Natural killer cell (primary cell): ENCODE data around the gene CCDC13. TPM values are rescaled to one million over a fixed set of nuclear protein-coding genes. Genes with fewer than 3 reads are reported as not detected.

Experiments used
- ATAC-seq, 3 donors: fragments of 150-1000 bp in 2 of 3; fragments of 200-7000 bp in 1 of 3; cut with Tn5 transposase; 1 replicate in 1 of 3; 2 replicates in 2 of 3; pipeline ENCODE4 v1.10.0; 2021; ENCODE audit warnings: mild to moderate bottlenecking in 2 of 3, moderate library complexity in 2 of 3
- DNase-seq, 2 donors: peaks; one replicate each; pipeline versions ENCODE4 v3.0.0 to v3.0.0-alpha.2; 2013 to 2021; ENCODE audit warnings: mixed read lengths in 1 of 2
- H3K27ac ChIP-seq: one replicate; pipeline ENCODE4 v1.5.1; 2013; ENCODE audit warnings: mild to moderate bottlenecking, low read length
- H3K27me3 ChIP-seq: one replicate; pipeline ENCODE4 v1.6.1; 2013; ENCODE audit warnings: low read length; ENCODE audit not compliant: control insufficient read depth, insufficient read depth
- H3K36me3 ChIP-seq: one replicate; pipeline ENCODE4 v1.6.1; 2013; ENCODE audit warnings: low read length; ENCODE audit not compliant: control insufficient read depth, insufficient read depth
- H3K4me1 ChIP-seq: one replicate; pipeline ENCODE4 v1.6.1; 2013; ENCODE audit warnings: low read length; ENCODE audit not compliant: control insufficient read depth, insufficient read depth
- H3K4me3 ChIP-seq: one replicate; pipeline ENCODE4 v1.5.1; 2013; ENCODE audit warnings: low read length
- H3K9me3 ChIP-seq: one replicate; pipeline ENCODE4 v1.6.1; 2013; ENCODE audit warnings: low read length; ENCODE audit not compliant: control insufficient read depth, insufficient read depth
- H3K27ac Mint-ChIP-seq, 2 donors: one replicate each; pipeline ENCODE4 v1.8.0; 2022; ENCODE audit warnings: mild to moderate bottlenecking in 2 of 2, mixed read lengths in 2 of 2, moderate library complexity in 1 of 2
- H3K27me3 Mint-ChIP-seq, 2 donors: one replicate each; pipeline ENCODE4 v1.8.0; 2022; ENCODE audit warnings: low read depth in 2 of 2, mixed read lengths in 2 of 2
- H3K36me3 Mint-ChIP-seq: one replicate; pipeline ENCODE4 v1.8.0; 2022; ENCODE audit warnings: mixed read lengths
- H3K4me1 Mint-ChIP-seq, 2 donors: one replicate each; pipeline ENCODE4 v1.8.0; 2022; ENCODE audit warnings: mixed read lengths in 2 of 2
- H3K4me3 Mint-ChIP-seq: one replicate; pipeline ENCODE4 v1.8.0; 2022; ENCODE audit warnings: mild to moderate bottlenecking, moderate library complexity, mixed read lengths
- H3K9me3 Mint-ChIP-seq, 2 donors: one replicate each; pipeline ENCODE4 v1.8.0; 2022; ENCODE audit warnings: mixed read lengths in 2 of 2
- CTCF ChIP-seq: fragments of 200-600 bp; IDR thresholded peaks from one replicate; pipeline ENCODE4 v1.8.0; 2022; ENCODE audit warnings: antibody characterized with exemption
- WGBS: methylation state at CpG from one replicate; pipeline ENCODE4 v1.1.7; 2013; ENCODE audit warnings: missing lambda C conversion rate; ENCODE audit not compliant: insufficient coverage; 5-methylcytosine and 5-hydroxymethylcytosine counted together
- intact Hi-C: fragments of 100-400 bp; cut with micrococcal nuclease; formaldehyde crosslinking; loops from one replicate; pipeline ENCODE4 v1.14.2; 2022
- total RNA-seq, 4 donors: library from RNA; stranded (reverse); fragments of 120-200 nt in 1 of 4; gene quantifications; one replicate each; pipeline versions ENCODE4 v1.2.3 to v1.2.4, GENCODE V29; 2013 to 2022

The CCDC13 gene
- total RNA-seq, 3 donors from 2014 or later (not counting 1 experiment from before 2014, with no cell fraction given): 0.35 to 0.88 (median 0.47) TPM

GRCh38 chr3:42764561-42765295 lies 8.3 kb downstream of the CCDC13 start:
- Mint-ChIP-seq H3K27me3 (peaks cover 0 to 4% of the 10 kb centered on the region in 2 donors), H3K27ac (no peak overlapping the region), H3K4me3 (no peak overlapping the region), H3K36me3 (no peaks in the 10 kb centered on the region), H3K9me3 (no peaks in the 10 kb centered on the region), H3K4me1 (no peaks in the 10 kb centered on the region)
- H3K4me3 ChIP-seq: no peak overlapping the region
- H3K9me3 ChIP-seq: no peaks in the 10 kb centered on the region
- DNase-seq (no peak), ATAC-seq (no peak)
- H3K4me1 ChIP-seq: peaks cover 12% of the 10 kb centered on the region
- no peaks in the 10 kb centered on the region for H3K36me3 ChIP-seq
- no peak overlapping the region for H3K27ac ChIP-seq
- no peaks in the 10 kb centered on the region for H3K27me3 ChIP-seq
- intact Hi-C loops: no loop called here
- WGBS: 100% methylated on average over 3 of the region's 3 CpGs
- no peak for TF ChIP-seq CTCF

DNA sequence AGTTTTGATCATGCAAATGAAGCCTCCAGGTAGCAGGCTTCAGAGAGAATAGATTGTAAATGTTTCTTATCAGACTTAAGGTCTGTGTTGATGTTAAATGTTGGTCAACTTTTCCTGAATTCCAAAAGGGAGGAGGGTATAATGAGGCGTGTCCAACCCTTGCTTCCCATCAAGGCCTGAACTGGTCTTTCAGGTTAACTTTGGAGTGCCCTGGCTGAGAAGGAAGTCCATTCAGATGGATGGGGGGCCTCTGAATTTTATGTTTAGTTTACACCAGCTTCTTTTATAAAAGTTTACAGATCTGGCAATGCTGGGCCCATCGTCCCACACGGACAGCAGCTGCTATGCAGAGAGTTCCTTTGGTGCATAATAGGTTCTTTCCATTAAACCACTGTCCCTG lies 8.9 kb downstream of the CCDC13 start:
- H3K9me3 ChIP-seq: no peaks in the 10 kb centered on the region
- TF ChIP-seq CTCF: no peak
- no peak overlapping the region for H3K27ac Mint-ChIP-seq
- ATAC-seq: no peak
- H3K36me3 ChIP-seq: no peaks in the 10 kb centered on the region
- H3K4me3 ChIP-seq: no peak overlapping the region
- WGBS: 96% methylated on average over 3 of the region's 3 CpGs
- peaks cover 2 to 4% of the 10 kb centered on the region in 2 donors for H3K27me3 Mint-ChIP-seq
- no peaks in the 10 kb centered on the region for H3K9me3 Mint-ChIP-seq
- no peaks in the 10 kb centered on the region for H3K4me1 Mint-ChIP-seq
- peaks cover 12% of the 10 kb centered on the region for H3K4me1 ChIP-seq
- H3K27me3 ChIP-seq: no peaks in the 10 kb centered on the region
- H3K36me3 Mint-ChIP-seq: no peaks in the 10 kb centered on the region
- no peak for DNase-seq
- intact Hi-C loops: no loop called here
- H3K27ac ChIP-seq: no peak overlapping the region
- no peak overlapping the region for H3K4me3 Mint-ChIP-seq

GRCh38 chr3:42763021-42763420 lies 10.0 kb downstream of the CCDC13 start:
- Mint-ChIP-seq H3K4me1 (no peaks in the 10 kb centered on the region), H3K4me3 (no peak overlapping the region), H3K36me3 (no peaks in the 10 kb centered on the region), H3K9me3 (no peaks in the 10 kb centered on the region), H3K27me3 (peaks cover 11 to 12% of the 10 kb centered on the region in 2 donors), H3K27ac (no peak overlapping the region)
- no peak overlapping the region for H3K4me3 ChIP-seq
- ATAC-seq: no peak
- no peak overlapping the region for H3K27ac ChIP-seq
- H3K36me3 ChIP-seq: no peaks in the 10 kb centered on the region
- TF ChIP-seq CTCF: no peak
- peaks cover 12% of the 10 kb centered on the region for H3K4me1 ChIP-seq
- intact Hi-C loops: no loop called here
- H3K27me3 ChIP-seq: no peaks in the 10 kb centered on the region
- WGBS: 76% methylated on average over 2 of the region's 2 CpGs
- H3K9me3 ChIP-seq: no peaks in the 10 kb centered on the region
- no peak for DNase-seq
